OCI-LY7 (cell line): Measurements from ENCODE around the gene LARGE1.

Experiments used
- EZH2phosphoT487 ChIP-seq: fragments of 200-600 bp; sonication (generic); IDR thresholded peaks from 2 replicates; pipeline ENCODE4 v1.6.1; 2018; ENCODE audit warnings: low read depth, borderline replicate concordance, mild to moderate bottlenecking, mixed run types, antibody characterized with exemption, low read length, moderate library complexity, mixed read lengths
- TF ChIP-seq, protein P1 (sequence below): fragments of 200-600 bp; sonication (generic); conservative IDR thresholded peaks from 2 replicates; pipeline ENCODE4 v1.5.1; 2014; ENCODE audit warnings: mild to moderate bottlenecking, antibody characterized with exemption, low read length, moderate library complexity, mixed read lengths

DNA sequence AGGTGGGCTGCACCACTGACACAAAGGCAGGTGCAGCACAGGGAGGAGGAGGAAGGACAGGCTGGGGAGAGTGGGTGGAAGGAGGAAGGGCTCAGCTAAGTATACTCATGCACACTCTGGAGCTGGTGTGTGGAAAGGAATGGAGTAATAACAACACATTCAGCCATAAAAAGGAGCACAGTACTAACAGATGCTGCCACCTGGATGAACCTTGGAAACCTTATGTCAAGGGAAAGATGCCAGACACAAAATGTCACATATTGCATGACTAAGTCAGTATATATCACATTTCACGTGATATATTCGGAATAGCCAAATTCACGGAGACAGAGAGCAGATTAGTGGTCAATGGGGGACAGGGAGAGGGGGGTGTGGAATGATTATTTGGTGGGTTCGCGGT lies 472.5 kb downstream of the LARGE1 start:
- TF ChIP-seq, protein P1, sequence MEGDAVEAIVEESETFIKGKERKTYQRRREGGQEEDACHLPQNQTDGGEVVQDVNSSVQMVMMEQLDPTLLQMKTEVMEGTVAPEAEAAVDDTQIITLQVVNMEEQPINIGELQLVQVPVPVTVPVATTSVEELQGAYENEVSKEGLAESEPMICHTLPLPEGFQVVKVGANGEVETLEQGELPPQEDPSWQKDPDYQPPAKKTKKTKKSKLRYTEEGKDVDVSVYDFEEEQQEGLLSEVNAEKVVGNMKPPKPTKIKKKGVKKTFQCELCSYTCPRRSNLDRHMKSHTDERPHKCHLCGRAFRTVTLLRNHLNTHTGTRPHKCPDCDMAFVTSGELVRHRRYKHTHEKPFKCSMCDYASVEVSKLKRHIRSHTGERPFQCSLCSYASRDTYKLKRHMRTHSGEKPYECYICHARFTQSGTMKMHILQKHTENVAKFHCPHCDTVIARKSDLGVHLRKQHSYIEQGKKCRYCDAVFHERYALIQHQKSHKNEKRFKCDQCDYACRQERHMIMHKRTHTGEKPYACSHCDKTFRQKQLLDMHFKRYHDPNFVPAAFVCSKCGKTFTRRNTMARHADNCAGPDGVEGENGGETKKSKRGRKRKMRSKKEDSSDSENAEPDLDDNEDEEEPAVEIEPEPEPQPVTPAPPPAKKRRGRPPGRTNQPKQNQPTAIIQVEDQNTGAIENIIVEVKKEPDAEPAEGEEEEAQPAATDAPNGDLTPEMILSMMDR = no peak
- TF ChIP-seq EZH2phosphoT487 = no peak
